HG03066 (cell line): ENCODE results near the gene NAIF1.
"Not testable (repeated sequence)": the region's sequence is repeated elsewhere in the genome, so short reads cannot be mapped to it uniquely, and the experiment has no call there.

ENCODE experiments used
- ATAC-seq: cut with Tn5 transposase; IDR thresholded peaks from one replicate; pipeline ENCODE4 v1.9.1; 2021; ENCODE audit warnings: low read depth; ENCODE audit not compliant: unreplicated experiment

Gene NAIF1

DNA sequence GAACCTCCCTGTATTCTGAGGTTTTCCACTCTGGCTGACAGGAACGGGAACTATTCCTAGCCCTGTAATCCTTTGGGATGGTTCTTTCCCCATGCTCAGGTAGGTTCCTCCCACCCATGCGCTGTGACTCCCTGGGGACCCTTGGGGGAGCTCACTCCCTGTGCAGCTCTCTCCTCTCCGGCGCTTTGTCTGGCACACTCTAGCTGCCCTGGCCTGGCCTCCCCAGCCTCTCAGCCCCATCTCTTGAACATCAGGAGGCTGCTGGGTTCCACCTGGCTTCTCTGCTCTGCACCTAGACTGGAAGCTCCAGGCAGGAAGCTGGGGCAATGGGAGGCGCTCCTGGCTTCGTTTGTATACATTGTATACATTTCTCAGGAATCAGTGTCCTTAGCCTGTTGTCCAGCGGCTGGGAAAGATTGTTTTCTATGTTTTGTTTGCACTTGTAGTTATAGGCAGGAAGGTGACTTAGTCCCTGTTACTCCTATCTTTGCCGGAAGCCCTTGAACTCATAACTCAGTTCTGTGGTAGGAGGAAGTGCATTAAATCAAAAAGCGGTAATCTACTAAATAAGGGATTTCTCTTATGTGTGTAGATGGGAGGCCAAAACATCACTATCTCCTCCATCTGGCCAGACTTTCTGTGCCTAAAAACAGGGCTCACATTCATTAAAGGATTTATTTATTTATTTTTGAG, 21.3 kb upstream of the NAIF1 start:
- ATAC-seq: no peak

GRCh38 chr9:128087262-128087661, 20.1 kb upstream of the NAIF1 start:
- no peak for ATAC-seq

DNA sequence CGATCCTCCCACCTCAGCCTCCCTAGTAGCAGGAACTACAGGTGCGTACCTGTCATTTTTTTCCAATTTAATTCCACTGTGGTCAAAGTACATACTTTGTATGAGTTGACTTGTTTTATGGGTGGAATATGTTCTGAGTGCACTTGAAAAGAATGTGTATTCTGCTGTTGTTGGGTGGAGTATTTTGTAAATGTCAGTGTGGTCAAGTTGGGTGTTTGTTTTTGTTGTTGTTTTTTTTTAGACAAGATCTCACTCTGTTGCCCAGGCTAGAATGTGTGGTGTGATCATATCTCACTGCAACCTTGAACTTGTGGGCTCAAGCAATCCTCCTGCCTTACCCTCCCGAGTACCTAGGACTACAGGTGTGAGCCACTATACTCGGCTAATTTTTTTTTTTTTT, 18.8 kb upstream of the NAIF1 start:
- ATAC-seq: no peak

- no peak for ATAC-seq
Measured at GRCh38 chr9:128084746-128085145, 17.6 kb upstream of the NAIF1 start.

GRCh38 chr9:128082151-128082550, 15.0 kb upstream of the NAIF1 start:
- no peak for ATAC-seq

GRCh38 chr9:128081056-128081455, 13.9 kb upstream of the NAIF1 start:
- ATAC-seq: no peak

GRCh38 chr9:128080206-128080605, 13.1 kb upstream of the NAIF1 start:
- ATAC-seq: no peak

DNA sequence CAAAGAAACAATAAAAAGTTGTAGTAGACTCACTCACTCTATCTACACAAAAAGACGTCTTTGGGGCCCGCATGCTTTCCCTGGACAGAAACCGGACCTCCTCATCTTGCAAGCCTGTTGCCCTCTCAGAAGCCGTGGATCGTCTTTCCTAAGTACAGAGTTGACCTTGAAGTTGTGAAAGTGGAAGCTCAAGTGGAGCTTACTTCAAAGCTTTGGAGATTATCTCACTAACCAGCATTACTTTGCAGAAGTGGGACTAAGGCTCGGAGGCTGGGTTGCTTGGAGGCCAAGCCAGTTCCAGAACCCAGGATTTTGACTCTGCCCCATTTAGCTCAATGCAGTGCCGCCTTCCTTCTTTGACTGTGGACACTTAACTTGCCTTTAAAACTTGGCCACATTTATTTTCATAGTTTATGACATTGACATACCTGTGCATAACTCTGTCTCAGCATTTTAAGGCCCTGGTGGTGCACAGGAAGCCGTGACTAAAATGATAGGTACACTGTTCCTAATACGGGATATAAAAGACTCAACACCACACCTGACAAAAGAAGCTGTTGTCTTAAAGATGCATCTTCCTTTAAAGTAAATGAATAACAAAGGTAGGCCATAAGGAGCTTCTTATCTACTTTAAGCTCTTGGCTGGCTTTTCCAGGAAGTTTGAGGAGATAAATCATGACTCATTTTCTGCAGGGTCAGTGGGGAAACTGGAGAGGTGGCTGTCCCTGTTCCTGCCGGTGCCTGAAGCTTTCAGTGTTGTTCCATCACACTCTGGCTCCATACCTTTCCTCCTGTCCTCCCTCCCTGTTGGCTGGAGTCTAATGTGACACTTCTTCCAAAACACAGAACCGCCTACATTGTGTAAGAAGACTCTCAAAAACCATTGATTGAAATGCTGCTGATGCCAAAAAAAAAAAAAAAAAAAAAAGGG, 11.6 kb upstream of the NAIF1 start:
- no peak for ATAC-seq

- ATAC-seq: no peak
Measured at GRCh38 chr9:128077847-128078503, 10.9 kb upstream of the NAIF1 start.

GRCh38 chr9:128073253-128073886, 6.2 kb upstream of the NAIF1 start:
- ATAC-seq: no peak

- no peak for ATAC-seq
Measured at GRCh38 chr9:128072144-128073021, 5.3 kb upstream of the NAIF1 start.

GRCh38 chr9:128071475-128071874, 4.4 kb upstream of the NAIF1 start:
- not testable (repeated sequence) for ATAC-seq

DNA sequence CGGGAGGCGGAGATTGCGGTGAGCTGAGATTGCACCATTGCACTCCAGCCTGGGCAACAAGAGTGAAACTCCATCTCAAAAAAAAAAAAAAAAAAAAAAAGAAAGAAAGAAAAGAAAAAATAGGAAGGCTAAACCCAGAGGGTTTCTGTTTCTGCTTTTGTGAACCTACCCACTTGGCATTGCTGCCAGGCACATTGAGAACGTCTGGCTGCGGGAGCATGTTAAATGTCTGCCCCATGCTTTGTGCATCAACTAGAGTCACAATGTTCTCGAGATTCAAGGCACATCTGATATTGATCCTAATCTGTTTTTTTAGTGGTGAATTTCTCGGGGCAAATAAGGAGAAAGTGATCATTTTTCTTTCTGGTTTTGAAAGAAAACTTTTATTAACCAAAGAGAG, 3.8 kb upstream of the NAIF1 start:
- ATAC-seq: no peak

DNA sequence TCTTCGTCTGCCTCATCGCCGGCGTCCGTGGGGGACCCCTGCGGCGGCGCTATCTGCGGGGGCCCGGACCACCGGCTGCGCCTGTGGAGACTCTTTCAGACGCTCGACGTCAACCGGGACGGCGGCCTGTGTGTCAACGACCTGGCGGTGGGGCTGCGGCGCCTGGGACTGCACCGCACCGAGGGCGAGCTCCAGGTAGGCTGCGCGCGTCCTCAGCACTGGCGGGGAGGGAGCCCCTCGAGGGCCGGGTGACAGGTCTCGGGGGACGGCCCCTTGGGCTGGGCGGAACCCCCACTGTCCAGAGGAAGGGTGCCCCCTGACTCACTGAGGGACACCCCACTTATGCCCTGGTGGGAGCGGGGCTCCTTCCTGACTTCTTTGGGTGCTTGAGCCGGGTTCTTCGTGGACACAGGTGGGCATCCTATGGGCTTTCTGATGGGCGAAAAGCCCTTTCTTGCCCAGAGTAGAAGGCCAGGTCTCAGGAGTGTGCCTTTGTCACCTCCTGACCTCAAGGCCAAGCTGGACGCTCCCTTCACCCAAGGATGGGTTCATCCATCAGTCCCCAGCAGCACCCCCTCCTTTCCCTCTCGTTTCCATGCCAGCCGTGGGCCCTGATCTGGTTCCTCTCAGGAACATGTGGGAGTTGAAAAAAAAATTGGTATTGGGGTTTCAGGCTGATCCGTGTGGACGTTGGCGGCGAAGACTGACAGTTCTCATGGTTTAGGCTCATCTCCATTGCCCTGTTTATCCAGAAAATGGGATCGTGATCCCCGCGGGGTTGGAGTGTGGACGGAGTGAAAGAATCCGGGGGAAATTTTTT, 1.5 kb upstream of the NAIF1 start:
- peak; percentile 6 for ATAC-seq

DNA sequence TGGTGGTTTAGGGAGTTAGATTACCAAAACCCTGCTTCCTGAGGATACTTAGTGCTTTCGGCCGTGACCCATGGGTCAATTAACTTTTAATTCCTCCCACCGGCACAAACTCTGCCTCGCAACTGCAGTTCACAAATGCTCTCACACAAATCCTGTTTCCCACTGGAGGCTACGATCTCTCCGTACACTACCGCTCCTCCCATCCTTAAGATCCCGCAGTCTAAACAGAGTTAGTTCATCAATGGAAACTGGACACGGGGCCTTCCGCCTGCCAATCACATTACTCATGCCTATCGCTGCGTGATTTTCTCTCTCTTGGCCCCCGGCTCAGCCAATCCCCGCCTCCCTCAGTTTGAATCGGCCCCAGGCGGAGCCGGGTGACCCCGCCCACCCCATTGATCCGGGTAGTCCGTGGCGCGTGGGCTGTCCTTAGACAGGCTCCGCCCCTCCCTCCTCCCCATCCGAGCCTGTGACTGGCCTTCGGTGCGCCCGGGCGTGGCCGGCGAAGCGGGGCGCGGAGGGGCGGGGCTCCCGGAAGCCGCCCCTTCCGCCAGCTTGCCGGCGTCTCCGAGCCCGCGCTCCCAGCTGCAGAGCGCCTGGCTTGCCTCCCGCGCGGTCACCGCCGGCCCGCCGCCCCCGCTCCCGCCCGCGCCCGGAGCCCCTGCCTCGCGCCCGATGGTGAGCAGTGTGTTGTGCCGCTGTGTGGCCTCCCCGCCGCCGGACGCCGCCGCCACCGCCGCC, 695 bp upstream of the NAIF1 start, which contains the start of gene SLC25A25:
TSS of gene SLC25A25 (plus strand) at position 588 of the 741 bp plus-strand sequence. CDS start at position 676, 88 bp downstream.
- peak; percentile 65 for ATAC-seq

GRCh38 chr9:128065907-128066712, 1.0 kb downstream of the NAIF1 start:
- ATAC-seq: no peak
